NCI-H446 treated with DMSO at 0.1 percent for 48 hours (cell line): ENCODE results near the gene LILRA6.
"Not testable (repeated sequence)": the region's sequence is repeated elsewhere in the genome, so short reads cannot be mapped to it uniquely, and the experiment has no call there.

Experiments
- DNase-seq: peaks from one replicate; lab custom pipeline; 2025; lab: John Stamatoyannopoulos, UW

LILRA6 gene

DNA sequence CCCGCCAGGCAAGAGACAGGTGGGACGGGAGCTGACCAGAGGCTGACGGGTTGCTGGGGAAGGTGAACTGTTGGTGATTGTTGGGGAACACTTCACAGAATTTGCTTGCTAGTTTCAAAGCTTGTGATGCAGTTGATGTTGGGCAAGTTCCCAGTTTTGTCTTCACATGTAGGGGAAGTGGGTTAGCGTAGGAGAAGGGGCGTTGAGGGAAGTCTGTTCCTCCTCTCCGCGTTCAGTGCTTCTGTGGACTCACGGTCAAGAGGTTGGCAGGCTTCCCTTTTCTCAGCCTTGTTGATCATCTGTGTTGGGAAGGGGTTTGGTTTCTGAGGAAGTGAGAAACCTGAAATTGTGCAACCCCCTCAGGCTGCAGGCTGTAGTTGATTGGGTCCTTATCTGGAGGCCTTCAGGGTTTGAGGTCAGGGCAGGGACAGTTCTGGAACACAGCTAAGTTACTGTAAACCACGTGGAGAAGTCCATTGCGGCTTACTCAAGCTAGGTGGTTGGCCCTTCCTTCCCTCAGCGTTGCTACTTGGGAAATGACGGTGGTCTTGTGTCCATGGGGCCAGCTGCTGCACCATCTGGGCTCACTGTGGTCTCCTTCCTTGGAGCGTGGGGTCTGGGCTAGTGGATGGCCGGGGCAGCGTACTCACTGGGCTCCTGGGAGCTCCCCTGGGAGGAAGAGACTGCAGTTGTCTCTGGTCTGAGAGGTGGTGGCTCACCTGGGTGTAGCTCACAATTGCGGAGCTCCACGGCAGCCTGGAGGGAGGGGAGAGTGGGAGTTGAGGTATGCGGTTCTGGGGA lies 34.4 kb downstream of the LILRA6 start:
- DNase-seq = no peak

DNA sequence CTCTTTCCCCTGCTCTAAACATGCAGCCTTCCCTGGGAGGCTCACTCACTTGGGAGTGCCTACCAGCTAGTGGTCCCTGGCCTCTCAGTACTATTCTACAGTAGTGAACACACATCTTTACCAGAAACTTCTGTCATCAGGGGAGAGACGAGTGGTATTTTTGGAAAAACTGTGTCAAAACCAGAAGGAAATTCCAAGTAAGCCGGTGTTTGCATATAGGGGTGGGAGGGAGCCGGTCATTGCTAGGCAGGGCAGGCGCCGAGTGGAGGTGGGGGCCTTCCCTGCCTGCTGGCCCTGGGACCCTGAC lies 35.0 kb downstream of the LILRA6 start:
- DNase-seq = no peak

DNA sequence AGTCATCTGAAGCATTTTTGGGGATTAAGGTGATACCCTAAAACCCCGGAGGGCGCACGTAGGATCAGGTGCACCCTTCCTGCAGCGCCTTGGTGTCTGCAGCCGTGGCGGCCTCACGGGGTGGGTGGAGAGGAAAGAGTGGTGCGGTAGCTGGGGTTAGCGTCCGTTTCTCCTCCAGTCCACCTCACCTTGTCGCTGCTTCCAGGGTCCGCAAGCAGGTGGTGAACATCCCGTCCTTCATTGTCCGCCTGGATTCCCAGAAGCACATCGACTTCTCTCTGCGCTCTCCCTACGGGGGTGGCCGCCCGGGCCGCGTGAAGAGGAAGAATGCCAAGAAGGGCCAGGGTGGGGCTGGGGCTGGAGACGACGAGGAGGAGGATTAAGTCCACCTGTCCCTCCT lies 35.4 kb downstream of the LILRA6 start:
- DNase-seq = not testable (repeated sequence)

DNA sequence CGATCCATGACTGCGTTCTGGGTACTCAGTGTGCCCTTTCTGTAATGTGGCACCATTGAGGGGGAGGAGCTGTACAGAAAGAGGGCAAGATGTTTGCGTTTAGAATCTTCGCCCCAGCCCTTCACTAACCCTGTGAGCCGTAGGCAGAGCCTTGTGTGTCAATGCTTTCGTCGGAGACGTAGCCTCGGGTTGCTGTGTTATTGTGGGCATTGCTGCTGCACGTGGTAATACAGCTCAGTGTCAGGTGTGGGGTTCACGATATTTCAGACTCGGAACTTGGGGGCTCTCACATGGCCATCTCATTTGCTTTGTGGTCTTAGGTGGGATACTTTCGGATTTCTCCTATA lies 35.8 kb downstream of the LILRA6 start:
- no peak for DNase-seq

DNA sequence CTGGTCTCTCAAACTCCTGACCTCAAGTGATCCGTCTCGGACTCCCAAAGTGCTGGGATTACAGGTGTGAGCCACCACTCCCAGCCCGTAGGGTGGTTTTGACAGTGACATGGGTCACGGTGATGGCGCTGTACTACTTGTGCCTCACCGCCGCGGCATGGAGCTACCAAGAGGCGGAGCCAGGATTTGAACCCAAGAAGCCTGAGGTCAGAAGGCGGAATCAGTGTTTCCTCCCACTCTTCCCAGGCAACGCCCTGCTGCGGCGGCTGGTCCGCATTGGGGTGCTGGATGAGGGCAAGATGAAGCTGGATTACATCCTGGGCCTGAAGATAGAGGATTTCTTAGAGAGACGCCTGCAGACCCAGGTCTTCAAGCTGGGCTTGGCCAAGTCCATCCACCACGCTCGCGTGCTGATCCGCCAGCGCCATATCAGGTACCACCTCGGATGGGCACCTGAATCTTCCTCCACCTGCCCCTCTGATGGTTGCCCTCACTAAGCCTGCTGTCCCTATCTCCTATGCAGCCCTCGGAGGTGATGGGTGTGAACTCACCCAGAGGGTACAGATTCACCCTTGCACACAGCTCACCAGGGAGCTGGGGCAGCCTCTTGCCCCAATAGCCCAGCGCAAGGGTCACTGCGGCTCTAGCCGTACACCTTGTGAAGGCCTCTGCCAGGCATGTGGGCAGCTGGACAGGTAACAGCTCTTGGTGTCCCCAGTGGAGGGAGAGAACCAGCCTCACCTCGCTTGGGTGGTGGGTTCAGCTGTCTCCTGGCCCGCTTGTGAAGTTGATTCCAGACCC lies 36.4 kb downstream of the LILRA6 start:
- no peak for DNase-seq

DNA sequence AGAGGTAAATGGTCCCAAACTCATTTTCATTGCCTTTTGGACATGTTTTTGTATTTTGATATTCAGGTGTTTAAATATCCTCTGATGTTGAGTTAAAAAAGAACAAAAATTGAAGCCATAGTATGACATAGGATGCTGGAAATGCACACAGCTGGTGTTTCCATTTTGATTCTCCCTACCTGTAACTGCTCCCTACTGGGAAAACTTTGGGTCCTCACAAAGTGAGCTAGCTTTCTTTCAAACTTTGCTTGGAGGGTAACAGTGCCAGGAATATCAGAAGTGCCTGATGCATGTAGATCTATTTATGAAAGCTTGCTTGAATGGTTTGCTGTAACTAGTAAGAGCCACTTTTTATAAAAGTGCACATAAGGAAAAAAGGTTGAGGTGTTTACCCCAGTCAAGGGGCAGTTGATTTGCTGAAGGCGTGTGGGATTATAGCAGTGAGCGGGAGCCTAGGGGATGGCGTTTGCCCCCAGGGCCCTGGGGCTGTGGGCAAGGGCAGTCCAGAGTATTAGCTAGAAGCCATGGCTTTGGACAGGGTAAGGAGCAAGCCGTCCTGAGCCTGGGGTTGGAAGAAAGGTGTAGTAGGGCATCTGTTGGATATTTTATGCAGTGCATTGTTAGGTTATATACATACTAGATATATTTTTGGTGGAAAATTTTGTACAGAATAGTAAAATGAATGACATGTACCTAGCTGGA lies 37.7 kb downstream of the LILRA6 start:
- DNase-seq = no peak

DNA sequence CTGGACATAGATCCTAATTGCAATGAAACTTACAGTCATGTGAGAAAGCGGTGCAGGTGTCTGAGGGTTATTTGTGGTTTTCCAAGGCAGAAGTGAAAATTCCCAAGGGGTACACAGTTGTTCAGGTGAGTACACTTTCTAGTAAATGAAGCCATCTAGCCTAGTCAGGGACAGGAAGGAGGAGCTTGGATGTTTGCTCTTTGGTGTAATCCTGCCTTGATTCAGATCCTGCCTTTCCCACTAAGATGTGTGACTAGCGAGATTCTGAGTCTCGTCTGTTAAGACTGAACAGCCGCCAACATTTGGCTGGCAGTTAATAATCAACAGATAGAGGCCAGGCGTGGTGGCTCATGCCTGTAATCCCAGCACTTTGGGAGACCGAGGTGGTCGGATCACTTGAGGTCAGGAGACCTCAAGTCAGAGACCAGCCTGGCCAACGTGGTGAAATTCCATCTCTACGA lies 39.4 kb downstream of the LILRA6 start:
- DNase-seq = no peak

DNA sequence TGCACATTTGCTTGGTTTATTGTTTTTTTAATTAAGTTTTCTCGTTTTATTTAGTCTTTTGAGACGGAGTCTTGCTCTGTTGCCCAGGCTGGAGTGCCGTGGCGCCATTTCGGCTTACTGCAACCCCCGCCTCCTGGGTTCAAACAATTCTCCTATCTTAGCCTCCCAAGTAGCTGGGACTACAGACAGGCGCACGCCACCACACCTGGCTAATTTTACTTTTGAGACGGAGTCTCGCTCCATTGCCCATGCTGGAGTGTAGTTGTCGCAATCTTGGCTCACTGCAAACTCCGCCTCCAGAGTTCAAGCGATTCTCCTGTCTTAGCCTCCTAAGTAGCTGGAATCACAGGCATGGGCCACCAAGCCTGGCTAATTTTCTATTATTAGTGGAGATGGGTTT lies 40.6 kb downstream of the LILRA6 start:
- no peak for DNase-seq

DNA sequence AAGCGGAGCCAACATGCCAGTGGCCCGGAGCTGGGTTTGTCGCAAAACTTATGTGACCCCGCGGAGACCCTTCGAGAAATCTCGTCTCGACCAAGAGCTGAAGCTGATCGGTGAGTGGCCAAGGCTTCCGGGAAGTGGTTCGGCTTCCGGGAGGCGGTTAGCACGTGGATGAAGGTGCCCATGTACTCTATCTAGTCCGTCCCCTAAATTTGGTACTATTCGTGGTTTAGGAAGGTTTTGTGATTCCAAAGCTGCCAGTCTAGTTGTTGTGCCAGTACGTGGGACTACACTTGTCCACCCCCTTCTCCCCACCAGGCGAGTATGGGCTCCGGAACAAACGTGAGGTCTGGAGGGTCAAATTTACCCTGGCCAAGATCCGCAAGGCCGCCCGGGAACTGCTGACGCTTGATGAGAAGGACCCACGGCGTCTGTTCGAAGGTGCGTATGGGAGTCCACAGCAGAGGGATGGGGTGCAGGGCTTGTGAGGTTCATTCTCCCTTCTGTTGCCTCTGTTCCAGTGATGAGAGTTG lies 41.4 kb downstream of the LILRA6 start:
- no peak for DNase-seq

DNA sequence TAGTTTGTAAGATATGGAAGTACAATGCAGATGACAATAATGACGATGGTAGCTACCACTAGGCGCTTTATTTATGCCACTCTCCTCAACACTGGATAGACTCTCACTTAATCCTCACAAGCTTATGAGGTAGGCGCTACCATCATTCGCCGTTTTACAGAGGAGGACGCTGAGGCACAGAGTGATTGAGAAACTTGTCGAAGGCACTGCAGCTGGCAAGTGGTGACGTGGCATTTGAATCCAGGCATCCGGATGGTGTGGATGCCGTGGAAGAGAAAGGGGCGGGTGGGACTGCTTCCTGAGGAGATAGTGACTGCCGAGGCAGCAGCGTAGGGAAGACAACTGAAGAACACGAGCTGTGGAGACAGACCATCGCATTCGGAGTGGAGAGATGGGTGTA lies 43.2 kb downstream of the LILRA6 start:
- no peak for DNase-seq

DNA sequence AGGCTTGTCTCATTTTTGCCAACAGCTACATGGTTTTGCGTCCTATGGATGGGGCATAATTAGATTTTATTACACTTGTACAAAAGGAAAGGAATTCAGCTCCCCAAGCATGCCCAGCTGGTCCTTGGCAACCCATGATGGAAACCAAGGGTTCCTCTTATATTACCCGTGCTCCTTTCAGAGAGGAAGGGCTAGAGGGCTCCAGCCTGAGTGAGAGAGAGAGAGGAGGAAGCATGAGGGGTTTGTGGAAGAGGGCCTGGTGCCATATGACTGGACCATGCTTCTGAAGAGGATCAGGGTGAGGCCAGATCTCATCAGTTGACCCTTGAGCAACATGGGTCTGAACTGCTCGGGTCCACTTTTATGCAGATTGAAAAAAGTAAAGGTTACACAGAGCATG lies 45.5 kb downstream of the LILRA6 start:
- no peak for DNase-seq

DNA sequence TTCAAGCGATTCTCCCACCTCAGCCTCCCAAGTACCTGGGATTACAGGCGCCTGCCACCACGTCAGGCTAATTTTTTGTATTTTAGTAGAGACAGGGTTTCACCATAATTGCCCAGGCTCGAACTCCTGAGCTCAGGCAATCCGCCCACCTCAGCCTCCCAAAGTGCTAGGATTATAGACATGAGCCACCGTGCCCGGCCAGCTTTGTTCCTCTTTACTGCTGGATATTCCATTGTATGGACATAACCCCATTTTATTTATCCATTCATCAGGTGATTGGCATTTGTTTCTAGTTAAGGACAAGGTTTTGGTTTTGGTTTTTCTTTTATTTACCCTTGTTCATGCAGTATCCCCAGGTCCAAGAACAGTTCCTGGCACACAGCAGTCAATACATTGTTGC lies 46.1 kb downstream of the LILRA6 start:
- DNase-seq = no peak

DNA sequence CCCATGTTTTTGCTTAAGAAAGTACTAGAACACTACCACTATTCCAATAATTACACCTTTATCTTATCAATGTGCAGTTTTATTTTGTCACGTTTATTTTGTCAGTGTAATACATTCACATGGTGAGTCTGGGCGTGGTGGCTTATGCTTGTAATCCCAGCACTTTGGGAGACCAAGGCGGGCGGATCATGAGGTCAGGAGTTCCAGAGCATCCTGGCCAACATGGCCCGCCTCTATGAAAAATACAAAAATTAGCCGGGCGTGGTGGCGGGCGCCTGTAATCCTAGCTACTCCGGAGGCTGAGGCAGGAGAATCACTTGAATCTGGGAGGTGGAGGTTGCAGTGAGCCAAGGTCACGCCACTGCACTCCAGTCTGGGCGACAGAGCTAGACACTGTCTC lies 48.1 kb downstream of the LILRA6 start:
- not testable (repeated sequence) for DNase-seq

DNA sequence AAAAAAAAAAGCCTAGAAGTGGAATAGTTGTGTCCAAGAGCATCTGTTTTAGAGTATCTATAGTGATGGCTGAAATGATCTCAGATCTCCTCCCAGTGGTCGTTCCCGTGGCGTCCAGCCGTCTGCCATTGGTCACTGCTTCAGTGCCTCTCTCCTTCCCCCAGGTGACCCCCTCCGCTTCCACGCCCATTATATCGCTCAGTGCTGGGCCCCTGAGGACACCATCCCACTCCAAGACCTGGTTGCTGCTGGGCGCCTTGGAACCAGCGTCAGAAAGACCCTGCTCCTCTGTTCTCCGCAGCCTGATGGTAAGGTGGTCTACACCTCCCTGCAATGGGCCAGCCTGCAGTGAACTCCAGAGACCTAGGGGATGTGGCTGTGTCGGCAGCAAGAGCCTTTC lies 49.6 kb downstream of the LILRA6 start:
- DNase-seq = no peak

DNA sequence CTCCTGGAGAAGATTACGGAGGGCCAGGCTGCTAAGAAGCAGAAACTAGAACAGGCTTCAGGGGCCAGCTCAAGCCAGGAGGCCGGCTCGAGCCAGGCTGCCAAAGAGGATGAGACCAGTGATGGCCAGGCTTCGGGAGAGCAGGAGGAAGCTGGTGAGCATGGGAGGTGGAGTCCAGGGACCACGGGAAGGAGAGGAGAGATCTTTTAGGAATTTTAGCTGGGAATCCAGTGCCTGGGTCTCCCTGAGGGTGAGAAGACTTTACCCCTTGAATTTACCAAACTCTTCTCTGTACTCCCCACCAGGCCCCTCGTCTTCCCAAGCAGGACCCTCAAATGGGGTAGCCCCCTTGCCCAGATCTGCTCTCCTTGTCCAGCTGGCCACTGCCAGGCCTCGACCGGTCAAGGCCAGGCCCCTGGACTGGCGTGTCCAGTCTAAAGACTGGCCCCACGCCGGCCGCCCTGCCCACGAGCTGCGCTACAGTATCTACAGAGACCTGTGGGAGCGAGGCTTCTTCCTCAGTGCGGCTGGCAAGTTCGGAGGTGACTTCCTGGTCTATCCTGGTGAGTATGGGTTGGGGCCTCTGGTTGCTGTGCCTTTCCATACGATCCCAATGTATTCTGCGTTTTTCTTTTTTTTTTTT lies 50.7 kb downstream of the LILRA6 start:
- no peak for DNase-seq

DNA sequence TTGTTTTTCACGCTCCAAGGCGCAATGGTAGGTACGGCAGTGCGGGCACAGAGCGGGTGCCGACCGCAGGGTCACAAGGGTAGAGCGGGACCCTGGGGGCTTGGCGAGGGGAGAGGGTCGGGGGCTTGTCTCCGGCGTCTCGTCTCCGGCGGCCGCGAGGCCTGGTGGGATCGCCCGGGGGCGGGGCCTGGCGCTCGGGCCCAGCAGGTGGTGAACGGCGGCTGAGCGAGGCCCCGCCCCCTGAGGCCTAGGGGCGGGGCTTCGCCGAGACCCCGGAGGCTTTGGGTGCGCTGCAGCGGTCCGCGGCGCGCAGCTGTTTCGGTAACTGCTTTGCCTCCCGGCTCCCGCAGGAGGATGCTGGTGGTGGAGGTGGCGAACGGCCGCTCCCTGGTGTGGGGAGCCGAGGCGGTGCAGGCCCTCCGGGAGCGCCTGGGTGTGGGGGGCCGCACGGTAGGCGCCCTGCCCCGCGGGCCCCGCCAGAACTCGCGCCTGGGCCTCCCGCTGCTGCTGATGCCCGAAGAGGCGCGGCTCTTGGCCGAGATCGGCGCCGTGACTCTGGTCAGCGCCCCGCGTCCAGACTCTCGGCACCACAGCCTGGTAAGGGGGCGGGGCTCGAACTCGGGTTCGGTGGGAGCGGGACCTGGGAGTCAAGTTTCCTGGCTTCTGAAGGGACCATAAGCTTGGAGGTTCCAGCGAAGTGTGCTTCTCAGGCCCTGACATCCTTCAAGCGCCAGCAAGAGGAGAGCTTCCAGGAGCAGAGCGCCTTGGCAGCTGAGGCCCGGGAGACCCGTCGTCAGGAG lies 51.4 kb downstream of the LILRA6 start, which contains the start of gene TSEN34:
TSS of gene TSEN34 (plus strand) at position 298 of the 800 bp plus-strand sequence. CDS start at position 355, 57 bp downstream.
- DNase-seq = peak; percentile 74

DNA sequence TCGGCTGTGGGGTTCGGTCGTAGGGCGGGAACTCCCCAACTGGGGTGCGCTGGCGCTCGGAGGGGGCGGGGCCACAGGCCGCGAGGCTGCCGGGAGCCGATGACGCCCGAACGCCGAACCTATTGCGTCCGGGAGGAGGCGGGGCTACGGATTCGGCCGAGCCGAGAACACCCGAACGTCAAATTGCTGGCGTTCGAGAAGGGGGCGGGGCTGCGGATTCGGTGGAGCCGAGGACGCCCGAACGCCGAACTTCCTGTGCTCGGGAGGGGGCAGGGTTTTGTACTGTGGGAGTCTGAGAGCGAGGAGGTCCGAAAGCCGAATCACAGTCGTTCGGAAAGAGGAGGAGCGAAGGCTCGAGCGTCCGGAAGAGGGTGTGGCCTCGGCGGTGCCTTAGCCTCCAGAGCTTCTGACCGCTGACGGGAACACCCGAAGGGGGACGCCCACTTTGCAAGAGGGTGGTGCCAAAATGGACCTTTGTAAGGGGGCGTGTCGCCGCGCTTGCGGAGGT lies 52.0 kb downstream of the LILRA6 start:
- DNase-seq = peak; percentile 99

DNA sequence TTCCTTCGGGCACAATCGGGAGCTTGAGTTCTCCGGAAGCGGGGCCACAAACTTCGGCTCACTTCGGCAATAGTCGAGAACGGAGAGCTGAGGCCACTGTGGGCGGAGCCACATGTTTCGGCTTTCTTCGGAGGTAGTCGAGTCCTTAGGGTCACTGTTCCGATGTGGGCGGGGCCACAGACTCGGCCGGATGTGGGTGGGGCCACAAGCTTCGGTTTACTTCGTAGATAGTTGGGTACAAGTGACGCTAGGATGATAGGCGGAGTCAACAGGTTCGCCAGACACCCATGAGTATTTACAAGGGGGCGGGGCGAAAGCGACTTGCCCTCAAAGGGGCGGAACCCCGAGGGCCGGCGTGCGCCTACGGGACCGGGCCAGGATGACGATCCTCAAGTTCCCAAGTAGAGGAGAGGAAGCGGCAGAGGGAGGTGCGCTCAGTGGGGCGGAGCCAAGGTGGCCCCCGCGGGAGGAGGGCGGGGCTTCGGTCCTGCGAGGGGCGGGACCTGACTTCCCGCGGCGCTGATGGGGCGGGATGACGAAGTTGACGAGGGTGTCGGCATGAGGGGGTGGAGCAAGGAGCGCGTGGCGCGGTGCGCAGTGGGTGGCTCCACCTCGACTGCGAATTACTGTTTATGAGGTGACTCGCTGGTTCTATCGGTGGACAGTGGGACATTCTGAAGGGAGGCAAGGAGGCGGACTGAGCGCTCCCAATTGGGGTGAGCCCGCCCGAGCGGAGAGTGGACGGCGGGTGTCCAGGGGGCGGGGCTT lies 52.7 kb downstream of the LILRA6 start:
- DNase-seq = peak; percentile 100

DNA sequence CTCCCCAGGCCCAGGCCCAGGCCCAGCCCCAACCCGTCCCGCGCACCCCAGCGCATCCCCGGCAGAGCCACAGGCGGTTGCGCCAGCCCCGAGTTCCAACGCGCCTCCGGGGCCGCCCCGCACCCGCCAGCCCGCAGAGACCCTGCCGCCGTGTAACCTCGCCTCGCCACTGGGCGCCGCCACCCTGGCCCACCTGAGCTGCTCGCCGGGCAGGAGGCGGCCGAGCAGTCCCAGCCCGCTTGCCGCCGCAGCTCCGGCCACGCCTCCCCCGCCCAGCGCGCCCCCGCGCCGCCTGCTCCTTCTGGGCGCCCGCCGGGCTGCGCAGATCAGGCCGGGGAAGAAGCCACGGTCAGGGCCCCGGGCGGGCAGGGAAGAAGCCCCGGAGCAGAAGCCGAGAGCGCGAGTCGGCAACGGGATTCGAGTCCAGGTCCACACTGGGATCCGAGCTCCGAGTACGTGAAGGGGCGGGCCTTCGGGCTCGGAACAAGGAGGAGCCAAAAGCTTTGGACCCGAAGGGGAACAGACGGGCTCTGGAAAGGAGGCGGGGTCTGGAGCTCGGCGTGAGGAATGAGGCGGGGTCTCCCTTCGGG lies 53.4 kb downstream of the LILRA6 start, which contains the start of gene MBOAT7:
TSS of gene MBOAT7 (minus strand) at position 436 of the 590 bp plus-strand sequence. CDS start 1,072 bp downstream, outside the sequence.
- no peak for DNase-seq
